ENCODE measurements around the gene MYO18A.

The MYO18A gene

DNA sequence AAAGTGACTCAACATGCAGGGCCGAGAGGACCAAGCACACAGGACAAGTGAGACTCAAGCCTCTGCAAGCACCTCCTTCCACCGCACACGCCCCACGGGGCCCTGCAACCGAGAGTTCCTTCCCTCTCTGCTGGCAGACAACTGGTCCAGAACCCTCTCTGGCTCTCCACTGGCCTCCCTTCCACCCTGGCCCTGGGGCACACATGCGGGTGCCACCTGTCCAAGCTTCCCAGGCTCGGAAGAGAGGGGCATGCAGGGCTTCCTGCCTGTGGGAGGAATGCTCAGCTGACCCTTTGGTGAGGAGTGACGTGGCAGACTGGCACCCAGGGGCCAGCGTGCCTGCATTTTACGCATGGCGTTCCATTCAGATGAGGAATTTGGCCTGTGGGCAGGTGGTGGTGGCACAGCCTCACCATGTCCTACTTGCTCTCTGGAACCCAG, 77.4 kb downstream of the MYO18A start:
- H2BK12ac ChIP-seq (ENCODE audit: low read length in 2 of 2): no peak overlapping the region
- H2BK15ac ChIP-seq (ENCODE audit: low read depth, poor library complexity, severe bottlenecking): no peak overlapping the region
- no peak overlapping the region for H3K18ac ChIP-seq (ENCODE audit: low read depth in 1 of 2, low read length in 2 of 2)
- H4K8ac ChIP-seq (ENCODE audit: low read length): no peak overlapping the region
- H3K27me3 ChIP-seq (ENCODE audit: control insufficient read depth in 1 of 2, insufficient read depth in 1 of 2, low read length in 2 of 2): no peaks in the 10 kb centered on the region
- H3K23ac ChIP-seq (ENCODE audit: low read length in 2 of 2): no peak overlapping the region
- H3K4me1 ChIP-seq (ENCODE audit: control insufficient read depth, insufficient read depth, low read depth, low read length): peaks cover 14% of the 10 kb centered on the region
- no peak overlapping the region for H2AFZ ChIP-seq (ENCODE audit: low read depth, low read length)
- no peak overlapping the region for H3K9ac ChIP-seq (ENCODE audit: low read length)
- 86% methylated on average over 11 of the region's 11 CpGs for WGBS
- H3K4me3 ChIP-seq (ENCODE audit: insufficient read depth in 1 of 2, low read depth in 1 of 2, low read length in 2 of 2): no peak overlapping the region
- H3K9me3 ChIP-seq (ENCODE audit: control insufficient read depth, low read length): no peaks in the 10 kb centered on the region
- H3K27ac ChIP-seq (ENCODE audit: low read length, poor library complexity, severe bottlenecking): no peak overlapping the region
- no peak overlapping the region for H3K14ac ChIP-seq (ENCODE audit: low read length in 2 of 2)
- peaks cover 80 to 95% of the 10 kb centered on the region in 2 experiments for H3K36me3 ChIP-seq (ENCODE audit: control insufficient read depth in 1 of 2, insufficient read depth in 2 of 2, low read depth in 1 of 2, low read length in 2 of 2)
- no peak for DNase-seq
- H4K91ac ChIP-seq (ENCODE audit: low read length): no peak overlapping the region
- H2AK5ac ChIP-seq (ENCODE audit: low read length, severe bottlenecking): no peak overlapping the region
- H3K4ac ChIP-seq (ENCODE audit: low read depth in 1 of 2, low read length in 2 of 2): no peak overlapping the region
- no peak overlapping the region for H3K4me2 ChIP-seq (ENCODE audit: low read length, poor library complexity, severe bottlenecking)
- H3K79me1 ChIP-seq (replicated peaks; ENCODE audit: low read length, poor library complexity, severe bottlenecking): no peaks in the 10 kb centered on the region
- no peak overlapping the region for H2BK120ac ChIP-seq (ENCODE audit: low read depth, low read length)
- H2BK5ac ChIP-seq (ENCODE audit: low read depth, low read length, poor library complexity, severe bottlenecking): no peak overlapping the region

- H3K4me2 ChIP-seq (ENCODE audit: low read length, poor library complexity, severe bottlenecking): no peak overlapping the region
- peaks cover 83 to 96% of the 10 kb centered on the region in 2 experiments for H3K36me3 ChIP-seq (ENCODE audit: control insufficient read depth in 1 of 2, insufficient read depth in 2 of 2, low read depth in 1 of 2, low read length in 2 of 2)
- no peak overlapping the region for H2BK12ac ChIP-seq (ENCODE audit: low read length in 2 of 2)
- H2AK5ac ChIP-seq (ENCODE audit: low read length, severe bottlenecking): no peak overlapping the region
- H3K9me3 ChIP-seq (ENCODE audit: control insufficient read depth, low read length): no peaks in the 10 kb centered on the region
- no peak overlapping the region for H4K8ac ChIP-seq (ENCODE audit: low read length)
- no peak overlapping the region for H3K14ac ChIP-seq (ENCODE audit: low read length in 2 of 2)
- no peak overlapping the region for H2BK120ac ChIP-seq (ENCODE audit: low read depth, low read length)
- no peak overlapping the region for H3K23ac ChIP-seq (ENCODE audit: low read length in 2 of 2)
- DNase-seq: no peak
- H3K4me1 ChIP-seq (ENCODE audit: control insufficient read depth, insufficient read depth, low read depth, low read length): peaks cover 11% of the 10 kb centered on the region
- H3K79me1 ChIP-seq (replicated peaks; ENCODE audit: low read length, poor library complexity, severe bottlenecking): no peaks in the 10 kb centered on the region
- no peak overlapping the region for H2BK5ac ChIP-seq (ENCODE audit: low read depth, low read length, poor library complexity, severe bottlenecking)
- H3K4ac ChIP-seq (ENCODE audit: low read depth in 1 of 2, low read length in 2 of 2): no peak overlapping the region
- H3K27me3 ChIP-seq (ENCODE audit: control insufficient read depth in 1 of 2, insufficient read depth in 1 of 2, low read length in 2 of 2): no peaks in the 10 kb centered on the region
- H3K27ac ChIP-seq (ENCODE audit: low read length, poor library complexity, severe bottlenecking): no peak overlapping the region
- WGBS: 87% methylated on average over 3 of the region's 3 CpGs
- H2BK15ac ChIP-seq (ENCODE audit: low read depth, poor library complexity, severe bottlenecking): no peak overlapping the region
- H3K9ac ChIP-seq (ENCODE audit: low read length): no peak overlapping the region
- H3K18ac ChIP-seq (ENCODE audit: low read depth in 1 of 2, low read length in 2 of 2): no peak overlapping the region
- H3K4me3 ChIP-seq (ENCODE audit: insufficient read depth in 1 of 2, low read depth in 1 of 2, low read length in 2 of 2): no peak overlapping the region
- H4K91ac ChIP-seq (ENCODE audit: low read length): no peak overlapping the region
- no peak overlapping the region for H2AFZ ChIP-seq (ENCODE audit: low read depth, low read length)
Measured at GRCh38 chr17:29102046-29102445, 78.2 kb downstream of the MYO18A start.

DNA sequence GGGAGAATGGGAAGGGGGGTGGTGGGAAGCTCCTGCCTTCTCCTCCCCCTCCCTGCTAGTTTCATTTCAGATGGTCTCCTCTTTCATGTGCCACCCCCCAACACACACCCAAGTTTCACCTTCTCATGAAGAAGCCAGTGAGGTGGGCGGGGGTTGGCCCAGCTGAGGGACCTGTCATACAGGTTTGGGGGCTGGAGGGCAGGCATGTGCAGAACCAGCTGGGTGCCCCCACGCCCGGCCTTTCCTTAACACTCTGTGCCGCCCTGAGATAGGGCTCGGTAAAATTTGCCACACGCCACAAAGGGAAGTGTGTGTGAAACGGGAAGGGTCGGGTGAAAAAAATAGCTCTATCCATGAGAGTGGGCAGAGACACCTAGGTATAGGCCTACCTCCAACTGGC, 79.9 kb downstream of the MYO18A start:
- Histone ChIP-seq H3K79me1 (replicated peaks; ENCODE audit: low read length, poor library complexity, severe bottlenecking) (no peaks in the 10 kb centered on the region), H3K4me1 (ENCODE audit: control insufficient read depth, insufficient read depth, low read depth, low read length) (peaks cover 5% of the 10 kb centered on the region), H2AFZ (ENCODE audit: low read depth, low read length) (no peak overlapping the region), H3K4me2 (ENCODE audit: low read length, poor library complexity, severe bottlenecking) (no peak overlapping the region), H3K27me3 (ENCODE audit: control insufficient read depth in 1 of 2, insufficient read depth in 1 of 2, low read length in 2 of 2) (no peaks in the 10 kb centered on the region), H3K18ac (ENCODE audit: low read depth in 1 of 2, low read length in 2 of 2) (no peak overlapping the region), H4K8ac (ENCODE audit: low read length) (no peak overlapping the region), H3K4me3 (ENCODE audit: insufficient read depth in 1 of 2, low read depth in 1 of 2, low read length in 2 of 2) (no peak overlapping the region), H3K9me3 (ENCODE audit: control insufficient read depth, low read length) (no peaks in the 10 kb centered on the region), H3K23ac (ENCODE audit: low read length in 2 of 2) (peak overlapping the region in 1 of 2 experiments; percentile 4), H2BK5ac (ENCODE audit: low read depth, low read length, poor library complexity, severe bottlenecking) (no peak overlapping the region), H3K27ac (ENCODE audit: low read length, poor library complexity, severe bottlenecking) (no peak overlapping the region), H2BK12ac (ENCODE audit: low read length in 2 of 2) (no peak overlapping the region), H2AK5ac (ENCODE audit: low read length, severe bottlenecking) (no peak overlapping the region), H2BK120ac (ENCODE audit: low read depth, low read length) (no peak overlapping the region), H4K91ac (ENCODE audit: low read length) (no peak overlapping the region), H3K9ac (ENCODE audit: low read length) (no peak overlapping the region), H3K14ac (ENCODE audit: low read length in 2 of 2) (no peak overlapping the region), H3K36me3 (ENCODE audit: control insufficient read depth in 1 of 2, insufficient read depth in 2 of 2, low read depth in 1 of 2, low read length in 2 of 2) (peaks cover 83 to 96% of the 10 kb centered on the region in 2 experiments), H2BK15ac (ENCODE audit: low read depth, poor library complexity, severe bottlenecking) (no peak overlapping the region), H3K4ac (ENCODE audit: low read depth in 1 of 2, low read length in 2 of 2) (no peak overlapping the region)
- no peak for DNase-seq
- WGBS: 90% methylated on average over 8 of the region's 8 CpGs

DNA sequence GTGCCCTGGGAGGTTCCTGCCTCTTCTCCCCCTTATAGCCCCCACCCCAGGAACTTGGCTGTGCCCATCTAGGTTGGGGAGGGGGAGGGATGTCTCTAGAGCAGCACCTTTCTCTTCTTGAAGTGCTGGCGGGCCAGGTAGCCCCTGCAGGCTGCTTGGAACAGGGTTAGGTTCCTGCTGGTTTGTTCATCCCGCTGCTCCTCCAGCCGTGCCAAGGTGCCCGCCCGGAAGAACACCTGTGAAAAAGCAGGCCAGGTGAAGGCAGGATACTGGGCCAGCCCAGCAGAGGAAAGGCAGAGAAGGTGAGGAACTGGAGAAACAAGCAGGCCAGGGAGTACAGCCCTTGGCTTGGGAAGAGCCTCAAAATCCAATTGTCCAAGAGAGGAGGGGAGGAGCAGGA, 80.7 kb downstream of the MYO18A start:
- H4K91ac ChIP-seq (ENCODE audit: low read length): no peak overlapping the region
- H2AFZ ChIP-seq (ENCODE audit: low read depth, low read length): no peak overlapping the region
- no peaks in the 10 kb centered on the region for H3K9me3 ChIP-seq (ENCODE audit: control insufficient read depth, low read length)
- H3K14ac ChIP-seq (ENCODE audit: low read length in 2 of 2): no peak overlapping the region
- no peak overlapping the region for H3K23ac ChIP-seq (ENCODE audit: low read length in 2 of 2)
- H2BK15ac ChIP-seq (ENCODE audit: low read depth, poor library complexity, severe bottlenecking): no peak overlapping the region
- no peak for DNase-seq
- no peak overlapping the region for H2AK5ac ChIP-seq (ENCODE audit: low read length, severe bottlenecking)
- H2BK12ac ChIP-seq (ENCODE audit: low read length in 2 of 2): no peak overlapping the region
- peaks cover 90 to 99% of the 10 kb centered on the region in 2 experiments for H3K36me3 ChIP-seq (ENCODE audit: control insufficient read depth in 1 of 2, insufficient read depth in 2 of 2, low read depth in 1 of 2, low read length in 2 of 2)
- no peak overlapping the region for H3K4ac ChIP-seq (ENCODE audit: low read depth in 1 of 2, low read length in 2 of 2)
- H3K4me2 ChIP-seq (ENCODE audit: low read length, poor library complexity, severe bottlenecking): no peak overlapping the region
- H3K27me3 ChIP-seq (ENCODE audit: control insufficient read depth in 1 of 2, insufficient read depth in 1 of 2, low read length in 2 of 2): no peaks in the 10 kb centered on the region
- H3K4me3 ChIP-seq (ENCODE audit: insufficient read depth in 1 of 2, low read depth in 1 of 2, low read length in 2 of 2): no peak overlapping the region
- no peak overlapping the region for H2BK120ac ChIP-seq (ENCODE audit: low read depth, low read length)
- H3K79me1 ChIP-seq (replicated peaks; ENCODE audit: low read length, poor library complexity, severe bottlenecking): no peaks in the 10 kb centered on the region
- no peak overlapping the region for H3K18ac ChIP-seq (ENCODE audit: low read depth in 1 of 2, low read length in 2 of 2)
- H2BK5ac ChIP-seq (ENCODE audit: low read depth, low read length, poor library complexity, severe bottlenecking): no peak overlapping the region
- peaks cover 5% of the 10 kb centered on the region for H3K4me1 ChIP-seq (ENCODE audit: control insufficient read depth, insufficient read depth, low read depth, low read length)
- 91% methylated on average over 5 of the region's 5 CpGs for WGBS
- no peak overlapping the region for H3K9ac ChIP-seq (ENCODE audit: low read length)
- no peak overlapping the region for H4K8ac ChIP-seq (ENCODE audit: low read length)
- H3K27ac ChIP-seq (ENCODE audit: low read length, poor library complexity, severe bottlenecking): no peak overlapping the region

All from mesenchymal stem cell (in vitro differentiated cells and primary cell).